ENCODE measurements around the gene THRB.

DNA sequence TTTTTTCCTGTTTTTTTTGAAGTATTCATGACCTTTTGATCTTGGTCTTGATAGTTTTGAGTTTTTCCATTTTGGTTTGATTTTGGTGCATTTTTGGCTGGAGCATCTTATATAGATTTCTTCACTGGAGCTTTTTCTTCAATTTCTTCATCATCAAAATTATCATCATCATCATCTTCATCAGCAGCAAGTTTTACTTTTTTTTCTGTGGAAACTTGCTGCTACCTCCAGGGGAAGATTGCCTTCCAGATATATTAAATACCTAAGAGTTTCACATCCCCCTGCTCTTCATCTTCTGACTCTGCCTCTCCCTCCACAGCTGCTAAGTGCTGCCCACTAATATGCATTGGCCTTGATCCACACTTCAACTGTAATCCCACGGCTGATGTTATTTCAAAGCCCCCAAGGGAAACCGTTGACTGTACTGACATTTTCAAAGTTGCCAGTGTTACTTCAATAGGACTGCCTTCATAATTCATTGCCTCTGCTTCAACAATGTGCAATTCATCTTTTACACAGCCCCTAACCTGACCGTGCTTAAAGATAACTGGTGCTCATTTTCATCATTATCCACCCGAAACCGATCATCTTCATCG lies 397.9 kb downstream of the THRB start:
- TF ChIP-seq, protein P1, sequence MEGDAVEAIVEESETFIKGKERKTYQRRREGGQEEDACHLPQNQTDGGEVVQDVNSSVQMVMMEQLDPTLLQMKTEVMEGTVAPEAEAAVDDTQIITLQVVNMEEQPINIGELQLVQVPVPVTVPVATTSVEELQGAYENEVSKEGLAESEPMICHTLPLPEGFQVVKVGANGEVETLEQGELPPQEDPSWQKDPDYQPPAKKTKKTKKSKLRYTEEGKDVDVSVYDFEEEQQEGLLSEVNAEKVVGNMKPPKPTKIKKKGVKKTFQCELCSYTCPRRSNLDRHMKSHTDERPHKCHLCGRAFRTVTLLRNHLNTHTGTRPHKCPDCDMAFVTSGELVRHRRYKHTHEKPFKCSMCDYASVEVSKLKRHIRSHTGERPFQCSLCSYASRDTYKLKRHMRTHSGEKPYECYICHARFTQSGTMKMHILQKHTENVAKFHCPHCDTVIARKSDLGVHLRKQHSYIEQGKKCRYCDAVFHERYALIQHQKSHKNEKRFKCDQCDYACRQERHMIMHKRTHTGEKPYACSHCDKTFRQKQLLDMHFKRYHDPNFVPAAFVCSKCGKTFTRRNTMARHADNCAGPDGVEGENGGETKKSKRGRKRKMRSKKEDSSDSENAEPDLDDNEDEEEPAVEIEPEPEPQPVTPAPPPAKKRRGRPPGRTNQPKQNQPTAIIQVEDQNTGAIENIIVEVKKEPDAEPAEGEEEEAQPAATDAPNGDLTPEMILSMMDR (IDR thresholded peaks at IDR 0.05): no peak
- TF ChIP-seq POLR2A (IDR thresholded peaks at IDR 0.05): no peak
- no peak for TF ChIP-seq POLR2AphosphoS5 (IDR thresholded peaks at IDR 0.05; ENCODE audit: insufficient read depth in 1 of 2, low read depth in 1 of 2)

Measured in vagina (tissue), 2 donors.